T-helper 1 cell treated with Interleukin-12 subunit alpha and Interleukin-12 subunit beta and Interleukin-4 antibody, amounts not matched to agents 30 ng/mL and 1 ng/mL, for 36 hours (primary cell): Measurements from ENCODE around the gene TADA2B. TPM values are rescaled to one million over a fixed set of nuclear protein-coding genes. Genes with fewer than 3 reads are reported as not detected.

Experiments
- intact Hi-C: fragments of 100-400 bp; cut with micrococcal nuclease; formaldehyde crosslinking; loops from one replicate; pipeline ENCODE4 v1.15.1; 2024
- total RNA-seq: library from RNA; stranded (reverse); gene quantifications from 2 replicates; pipeline ENCODE4 v1.2.3, GENCODE V29; 2022

The TADA2B gene
- total RNA-seq, 1 donor from 2014 or later: 34.2 TPM

DNA sequence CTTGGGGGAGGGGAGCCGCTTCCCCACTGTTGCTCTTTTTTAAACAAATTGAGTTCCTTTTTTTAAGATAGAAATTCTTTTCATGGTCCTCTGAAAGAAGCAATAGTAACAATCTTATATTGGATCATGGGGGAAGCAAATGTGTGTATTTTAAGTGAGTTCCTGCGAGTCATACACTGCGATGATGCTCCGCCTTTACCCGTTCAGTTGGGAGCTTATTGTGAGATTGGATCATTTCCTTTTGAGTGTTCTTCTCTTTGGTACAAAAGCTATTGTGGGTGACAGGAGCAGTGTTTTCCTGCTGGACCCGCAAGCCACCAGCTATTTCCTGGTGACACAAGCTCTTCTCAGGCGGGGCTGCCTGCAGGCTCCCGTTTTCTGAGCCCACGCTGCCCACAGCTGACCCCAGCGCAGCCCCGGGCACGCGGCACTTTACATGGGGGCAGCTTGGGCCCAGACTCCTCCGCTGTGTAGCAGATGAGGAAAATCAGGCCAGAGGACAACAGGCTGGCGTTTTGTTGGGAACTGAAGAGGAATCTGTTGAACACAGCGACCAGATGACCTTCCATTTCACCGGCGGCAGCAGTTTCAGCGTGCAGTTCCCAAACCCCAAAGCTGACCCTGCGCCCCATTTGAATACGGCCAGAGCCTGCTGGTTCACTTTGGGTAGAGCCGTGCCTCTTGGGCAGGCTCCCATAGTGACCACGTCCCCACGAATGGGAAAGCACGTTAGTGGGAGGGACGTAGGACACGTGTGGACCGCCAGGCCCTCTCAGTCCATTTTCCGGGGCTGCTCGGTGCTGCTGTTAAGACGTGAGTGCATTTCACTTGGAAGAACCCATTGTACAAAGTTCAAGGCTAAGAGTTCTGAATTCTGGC lies 12.2 kb downstream of the TADA2B start:
- intact Hi-C loops: no loop called here

- intact Hi-C loops: no loop called here
These were observed 12.8 kb downstream of the TADA2B start for GRCh38 chr4:7055990-7056325.

- intact Hi-C loops: no loop called here
These were observed 15.6 kb downstream of the TADA2B start for GRCh38 chr4:7058792-7059191.

GRCh38 chr4:7059662-7060061 lies 16.5 kb downstream of the TADA2B start:
- intact Hi-C loops: no loop called here

DNA sequence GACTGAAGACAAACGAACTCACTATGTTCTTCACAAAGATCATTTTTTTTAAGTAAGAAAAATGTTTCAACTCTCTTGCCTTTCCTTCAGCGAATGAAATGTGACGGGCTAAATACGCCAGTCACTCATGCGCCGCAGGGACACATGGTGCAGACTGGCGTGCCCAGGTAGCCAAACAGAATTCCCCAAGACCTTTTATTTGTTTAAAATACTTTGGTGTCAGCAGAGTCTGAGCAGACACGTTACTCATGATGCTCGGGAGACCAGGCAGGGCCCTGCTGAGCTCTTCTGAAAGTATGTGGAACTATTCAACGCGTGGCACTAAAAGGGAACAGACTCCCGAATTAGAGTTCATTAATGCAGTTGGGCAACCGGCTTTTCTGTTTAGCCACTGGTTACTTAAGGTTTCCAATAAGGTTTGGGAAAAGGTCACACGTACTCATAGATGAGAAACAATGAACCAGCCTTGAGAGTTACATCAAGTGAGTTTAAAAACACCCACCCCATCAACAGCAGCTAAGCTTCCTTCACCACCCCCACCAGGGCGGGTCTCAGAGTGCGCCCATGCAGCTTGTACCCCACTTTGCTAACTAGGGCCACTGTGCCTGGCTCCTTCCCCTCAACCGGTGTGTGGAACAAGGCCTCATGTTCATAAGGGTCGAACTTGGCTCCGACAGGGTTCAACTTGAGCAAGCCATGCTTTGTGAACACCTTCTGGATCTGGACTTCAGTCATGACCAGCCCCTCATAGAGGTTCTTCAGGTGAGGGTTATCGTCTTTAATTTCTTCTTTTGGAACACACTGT lies 17.4 kb downstream of the TADA2B start:
- intact Hi-C loops: no loop called here

DNA sequence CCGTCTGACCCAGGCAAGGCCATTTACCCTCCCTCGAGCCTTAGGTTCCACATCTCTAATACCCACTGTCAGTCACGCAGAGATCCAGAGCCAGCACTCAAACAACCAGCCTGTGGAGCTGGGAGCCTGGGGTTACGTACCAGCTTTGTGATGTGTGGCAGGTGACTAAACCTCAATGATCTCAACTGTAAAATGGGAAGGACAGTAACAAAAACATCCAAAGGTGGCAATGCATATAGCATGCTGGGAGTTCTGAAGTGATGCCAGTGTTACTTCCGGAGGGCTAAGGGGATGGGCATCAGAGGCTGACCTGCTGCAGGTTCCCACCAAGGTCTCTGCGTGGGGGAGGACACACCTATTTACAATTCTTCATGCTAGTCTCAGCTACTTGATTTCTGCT lies 18.6 kb downstream of the TADA2B start:
- intact Hi-C loops: no loop called here

GRCh38 chr4:7062816-7063215 lies 19.6 kb downstream of the TADA2B start:
- intact Hi-C loops: no loop called here

- intact Hi-C loops: no loop called here
These were observed 20.2 kb downstream of the TADA2B start for GRCh38 chr4:7063362-7063761.

- intact Hi-C loops: no loop called here
These were observed 22.8 kb downstream of the TADA2B start for GRCh38 chr4:7066006-7066405.

DNA sequence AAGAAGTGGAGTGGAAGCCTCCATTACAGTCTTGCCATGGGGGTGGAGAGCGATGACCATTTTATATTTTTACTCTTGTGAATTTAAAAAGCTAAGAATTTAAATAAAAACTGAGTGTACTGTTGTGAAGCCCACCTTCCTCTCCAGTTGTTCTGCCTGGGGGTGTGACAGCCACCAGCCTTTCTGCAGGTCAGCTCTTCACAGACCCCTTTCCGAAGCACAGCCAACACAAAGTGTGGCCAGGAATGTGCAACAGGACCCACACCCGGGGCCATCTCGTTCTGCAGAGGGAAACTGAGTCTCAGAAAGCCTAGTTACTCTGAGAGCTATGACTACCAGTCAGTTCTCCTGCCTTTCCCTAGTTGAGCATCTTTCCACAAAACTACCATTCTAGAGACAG lies 23.3 kb downstream of the TADA2B start:
- intact Hi-C loops: no loop called here

DNA sequence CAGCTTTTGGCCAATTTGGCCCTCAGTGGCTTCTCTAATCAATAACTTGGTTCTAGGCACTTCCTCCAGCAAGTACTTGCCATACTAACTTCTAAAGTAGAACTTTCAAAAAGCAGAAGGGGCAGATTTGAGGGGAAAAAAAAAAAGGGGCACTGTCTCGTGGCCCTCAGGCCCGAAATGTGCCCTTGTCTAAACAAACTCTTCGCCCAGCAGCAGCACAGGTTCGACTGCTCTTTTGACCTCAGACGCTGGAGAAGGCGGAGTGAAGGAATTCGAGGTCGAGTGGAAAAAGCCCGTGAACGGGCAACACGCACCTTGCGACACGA lies 23.9 kb downstream of the TADA2B start:
- intact Hi-C loops: no loop called here

DNA sequence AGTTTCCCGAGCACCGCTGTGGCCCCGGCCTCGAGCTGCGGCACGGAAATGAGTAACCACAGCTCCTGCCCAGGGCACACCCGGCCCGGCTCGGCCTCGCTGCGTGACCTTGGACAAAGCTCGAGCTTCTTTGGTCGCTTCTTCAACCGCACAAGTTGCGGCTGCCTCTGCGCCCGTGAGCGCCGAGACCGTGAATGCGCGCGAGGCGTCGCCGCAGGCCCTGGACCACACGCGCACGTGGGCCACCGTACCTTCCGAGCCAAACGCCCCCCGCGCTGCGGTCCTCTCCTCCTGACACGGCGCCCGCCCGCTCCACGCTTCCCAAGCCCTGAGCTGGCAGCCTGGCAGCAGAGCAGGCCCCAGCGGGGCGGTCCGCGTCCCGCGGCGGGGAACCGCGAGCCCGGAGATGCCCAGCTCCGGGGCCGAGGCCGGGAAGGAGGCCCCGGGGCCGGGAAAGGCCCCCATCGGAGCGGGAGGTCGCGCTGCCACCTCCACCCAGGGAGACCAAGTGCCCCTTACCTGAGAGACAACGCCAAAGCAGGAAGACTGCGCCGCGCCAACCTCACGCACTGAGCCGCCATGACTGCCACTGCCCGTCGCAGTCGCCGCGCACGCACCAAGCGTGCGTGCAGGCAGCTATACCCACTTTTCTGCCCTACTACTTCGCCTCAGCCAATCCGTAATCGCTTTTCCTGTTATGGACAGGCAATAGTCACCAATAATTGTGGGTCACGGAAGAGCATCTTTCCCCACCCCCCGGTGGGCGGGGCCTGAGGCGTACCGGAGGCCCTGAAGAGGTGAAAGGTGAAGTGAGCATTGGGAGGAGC lies 24.5 kb downstream of the TADA2B start, which contains the start of gene GRPEL1:
Gene GRPEL1, minus strand, starts transcription at position 613 of the 827 bp plus-strand sequence. Its CDS starts 32 bp downstream, at position 581.
- intact Hi-C loops: loop anchor here (1.0 to 2.0 kb wide), 16 partner anchors 24 to 1092 kb away; partner anchors contain the start of genes BLOC1S4, MAN2B2, MRFAP1 and MRFAP1L1

- intact Hi-C loops: loop anchor here (1.0 to 2.0 kb wide), 16 partner anchors 25 to 1091 kb away; partner anchors contain the start of genes BLOC1S4, MAN2B2, MRFAP1 and MRFAP1L1
These were observed 25.2 kb downstream of the TADA2B start for GRCh38 chr4:7068279-7068842.

DNA sequence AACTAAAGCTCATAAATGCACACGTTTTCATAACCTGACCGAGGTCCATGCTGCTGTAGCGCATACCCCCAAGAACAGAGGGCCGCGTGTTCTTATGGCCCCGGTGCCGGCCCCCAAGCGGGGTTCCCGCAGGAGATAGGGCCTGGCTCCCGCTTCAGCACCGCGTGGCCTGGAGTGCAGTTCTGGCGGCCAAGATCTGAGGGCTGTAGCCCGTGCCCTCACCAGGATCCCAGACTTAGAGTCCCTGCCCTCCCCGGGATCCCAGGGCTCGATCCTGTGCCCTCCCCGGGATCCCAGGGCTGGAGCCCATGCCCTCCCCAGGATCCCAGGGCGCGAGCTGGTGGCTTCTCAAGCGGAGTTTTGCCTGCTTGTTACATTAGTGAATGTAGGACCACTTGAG lies 25.7 kb downstream of the TADA2B start:
- intact Hi-C loops: loop anchor here (1.0 to 2.0 kb wide), 16 partner anchors 26 to 1090 kb away; partner anchors contain the start of genes BLOC1S4, MAN2B2, MRFAP1 and MRFAP1L1

GRCh38 chr4:7070729-7071511 lies 27.7 kb downstream of the TADA2B start:
- intact Hi-C loops: loop anchor here (1.0 kb wide), 3 partner anchors 97 to 351 kb away; no protein-coding TSS in a partner anchor

GRCh38 chr4:7073059-7073458 lies 29.9 kb downstream of the TADA2B start:
- intact Hi-C loops: no loop called here

GRCh38 chr4:7073526-7074390 lies 30.6 kb downstream of the TADA2B start:
- intact Hi-C loops: no loop called here

GRCh38 chr4:7074426-7074825 lies 31.3 kb downstream of the TADA2B start:
- intact Hi-C loops: no loop called here
